ENCODE data around the gene SEMA6B. TPM values are rescaled to one million over a fixed set of nuclear protein-coding genes. Genes with fewer than 3 reads are reported as not detected.

SEMA6B gene
- total and polyA plus RNA-seq, 3 donors from 2014 or later = 3.5 to 5.0 (median 4.2) TPM

GRCh38 chr19:4504297-4504701 lies 55.2 kb downstream of the SEMA6B start:
- Histone ChIP-seq H3K27me3 (no peaks in the 10 kb centered on the region), H3K27ac (no peak overlapping the region), H3K9me3 (no peaks in the 10 kb centered on the region), H3K36me3 (ENCODE audit: low read depth, missing control alignments) (no peaks in the 10 kb centered on the region), H3K4me1 (peaks cover 28% of the 10 kb centered on the region), H3K4me3 (no peak overlapping the region)
- WGBS, 2 donors = 58% methylated on average over 23 of the region's 23 CpGs; no CpG with 5 or more reads in 1 of the 2 donors
- intact Hi-C loops (cut with DNase I; ENCODE audit: low total_unique reads) = no loop called here
- TF ChIP-seq POLR2A (IDR thresholded peaks at IDR 0.05) = no peak
- TF ChIP-seq CTCF (IDR thresholded peaks at IDR 0.05) = no peak
- DNase-seq = peak; percentile 51

GRCh38 chr19:4503825-4504170 lies 55.7 kb downstream of the SEMA6B start:
- H3K27ac ChIP-seq = no peak overlapping the region
- intact Hi-C loops (cut with DNase I; ENCODE audit: low total_unique reads) = no loop called here
- no peaks in the 10 kb centered on the region for H3K36me3 ChIP-seq (ENCODE audit: low read depth, missing control alignments)
- H3K27me3 ChIP-seq = no peaks in the 10 kb centered on the region
- no peak for DNase-seq
- no peak overlapping the region for H3K4me3 ChIP-seq
- H3K9me3 ChIP-seq = no peaks in the 10 kb centered on the region
- no peak for TF ChIP-seq POLR2A (IDR thresholded peaks at IDR 0.05)
- no peak for TF ChIP-seq CTCF (IDR thresholded peaks at IDR 0.05)
- WGBS, 2 donors = 69 to 83% methylated on average over 3 to 10 of the region's 10 CpGs
- H3K4me1 ChIP-seq = peaks cover 28% of the 10 kb centered on the region

GRCh38 chr19:4503132-4503824 lies 56.2 kb downstream of the SEMA6B start:
- TF ChIP-seq CTCF (IDR thresholded peaks at IDR 0.05) (no peak), POLR2A (IDR thresholded peaks at IDR 0.05) (no peak)
- H3K27ac ChIP-seq = no peak overlapping the region
- DNase-seq = no peak
- no peak overlapping the region for H3K4me3 ChIP-seq
- H3K36me3 ChIP-seq (ENCODE audit: low read depth, missing control alignments) = no peaks in the 10 kb centered on the region
- H3K4me1 ChIP-seq = peaks cover 28% of the 10 kb centered on the region
- H3K9me3 ChIP-seq = no peaks in the 10 kb centered on the region
- intact Hi-C loops (cut with DNase I; ENCODE audit: low total_unique reads) = no loop called here
- H3K27me3 ChIP-seq = no peaks in the 10 kb centered on the region
- 84 to 88% methylated on average over 9 to 25 of the region's 25 CpGs for WGBS, 2 donors

- intact Hi-C loops (cut with DNase I; ENCODE audit: low total_unique reads) = no loop called here
- Histone ChIP-seq H3K4me1 (peaks cover 23% of the 10 kb centered on the region), H3K36me3 (ENCODE audit: low read depth, missing control alignments) (no peaks in the 10 kb centered on the region), H3K9me3 (no peaks in the 10 kb centered on the region), H3K27ac (no peak overlapping the region), H3K27me3 (no peaks in the 10 kb centered on the region), H3K4me3 (no peak overlapping the region)
- WGBS, 2 donors = 77 to 82% methylated on average over 28 to 37 of the region's 37 CpGs
- no peak for DNase-seq
- no peak for TF ChIP-seq POLR2A (IDR thresholded peaks at IDR 0.05)
- no peak for TF ChIP-seq CTCF (IDR thresholded peaks at IDR 0.05)
These were observed 57.0 kb downstream of the SEMA6B start for GRCh38 chr19:4502282-4503131.
